Measurements from ENCODE around the gene LTB. TPM values are rescaled to one million over a fixed set of nuclear protein-coding genes. Genes with fewer than 3 reads are reported as not detected.

LTB gene
- total and polyA plus RNA-seq, 9 of the 15 experiments (the other 6 are each of a cell fraction or from before 2014, with no cell fraction given): 0.07 to 0.51 TPM; not detected in 7

DNA sequence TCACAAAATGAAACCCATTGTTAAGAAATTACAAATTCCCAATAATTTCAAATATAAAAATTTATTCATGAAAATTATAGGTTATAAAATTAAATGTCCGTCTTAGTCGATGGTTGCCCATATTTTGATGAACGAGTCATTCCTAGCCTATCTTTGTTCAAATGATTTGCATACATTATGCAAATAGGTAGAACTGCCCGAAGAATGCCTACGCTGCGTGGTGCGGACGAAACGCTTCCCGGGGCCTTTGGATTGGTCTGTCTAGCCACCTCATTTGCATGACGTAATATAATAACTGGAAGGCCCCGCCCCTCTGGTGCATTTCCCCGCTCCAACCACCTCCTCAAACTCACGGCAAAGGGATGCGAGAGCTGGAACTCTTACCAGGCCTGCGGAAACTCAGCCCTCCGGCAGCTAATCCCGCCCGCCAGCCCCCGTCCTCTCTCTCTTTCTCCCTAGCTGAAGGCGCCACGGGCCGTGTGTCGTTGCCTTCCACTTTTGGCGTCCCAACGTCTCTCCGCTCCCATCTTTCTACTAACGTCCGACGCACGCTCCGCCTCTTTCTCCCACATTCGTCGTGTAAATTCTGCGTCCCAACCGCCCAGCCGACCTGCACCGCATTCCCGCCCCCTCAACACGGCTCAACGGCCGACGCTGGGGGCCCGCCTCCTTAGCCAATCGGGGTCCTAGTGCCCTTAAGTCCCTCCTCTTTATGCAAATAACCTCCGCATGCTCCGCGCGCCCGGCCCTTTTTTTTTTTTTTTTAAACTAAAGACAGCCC, 37.8 kb upstream of the LTB start (continued):
- TF ChIP-seq, protein P1, sequence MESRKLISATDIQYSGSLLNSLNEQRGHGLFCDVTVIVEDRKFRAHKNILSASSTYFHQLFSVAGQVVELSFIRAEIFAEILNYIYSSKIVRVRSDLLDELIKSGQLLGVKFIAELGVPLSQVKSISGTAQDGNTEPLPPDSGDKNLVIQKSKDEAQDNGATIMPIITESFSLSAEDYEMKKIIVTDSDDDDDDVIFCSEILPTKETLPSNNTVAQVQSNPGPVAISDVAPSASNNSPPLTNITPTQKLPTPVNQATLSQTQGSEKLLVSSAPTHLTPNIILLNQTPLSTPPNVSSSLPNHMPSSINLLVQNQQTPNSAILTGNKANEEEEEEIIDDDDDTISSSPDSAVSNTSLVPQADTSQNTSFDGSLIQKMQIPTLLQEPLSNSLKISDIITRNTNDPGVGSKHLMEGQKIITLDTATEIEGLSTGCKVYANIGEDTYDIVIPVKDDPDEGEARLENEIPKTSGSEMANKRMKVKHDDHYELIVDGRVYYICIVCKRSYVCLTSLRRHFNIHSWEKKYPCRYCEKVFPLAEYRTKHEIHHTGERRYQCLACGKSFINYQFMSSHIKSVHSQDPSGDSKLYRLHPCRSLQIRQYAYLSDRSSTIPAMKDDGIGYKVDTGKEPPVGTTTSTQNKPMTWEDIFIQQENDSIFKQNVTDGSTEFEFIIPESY (CRISPR knock-in tag; IDR thresholded peaks at IDR 0.05): no peak; the same call in 1 of the 2 replicates
- TF ChIP-seq, protein P2, sequence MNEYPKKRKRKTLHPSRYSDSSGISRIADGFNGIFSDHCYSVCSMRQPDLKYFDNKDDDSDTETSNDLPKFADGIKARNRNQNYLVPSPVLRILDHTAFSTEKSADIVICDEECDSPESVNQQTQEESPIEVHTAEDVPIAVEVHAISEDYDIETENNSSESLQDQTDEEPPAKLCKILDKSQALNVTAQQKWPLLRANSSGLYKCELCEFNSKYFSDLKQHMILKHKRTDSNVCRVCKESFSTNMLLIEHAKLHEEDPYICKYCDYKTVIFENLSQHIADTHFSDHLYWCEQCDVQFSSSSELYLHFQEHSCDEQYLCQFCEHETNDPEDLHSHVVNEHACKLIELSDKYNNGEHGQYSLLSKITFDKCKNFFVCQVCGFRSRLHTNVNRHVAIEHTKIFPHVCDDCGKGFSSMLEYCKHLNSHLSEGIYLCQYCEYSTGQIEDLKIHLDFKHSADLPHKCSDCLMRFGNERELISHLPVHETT (CRISPR knock-in tag; conservative IDR thresholded peaks at IDR 0.05 in 1 of 2, IDR thresholded peaks at IDR 0.05 in 1 of 2): no peak
- TF ChIP-seq ETV5 (CRISPR knock-in tag; IDR thresholded peaks at IDR 0.05; ENCODE audit: low read depth) (peak; percentile 51; the same call in 1 of the 2 replicates), TCFL5 (CRISPR knock-in tag; conservative IDR thresholded peaks at IDR 0.05) (no peak), FUS (optimal IDR thresholded peaks at IDR 0.05; ENCODE audit: low read depth, low read length) (no peak), SREBF1 (IDR thresholded peaks at IDR 0.05; ENCODE audit: borderline replicate concordance, low read depth, low read length) (peak; percentile 25; the same call in 1 of the 2 replicates), EWSR1 (IDR thresholded peaks at IDR 0.05; ENCODE audit: borderline replicate concordance, low read depth, partially characterized antibody) (no peak), DNMT1 (IDR thresholded peaks at IDR 0.05) (no peak), ZNF224 (CRISPR knock-in tag; IDR thresholded peaks at IDR 0.05) (no peak), ZNF384 (IDR thresholded peaks at IDR 0.05; ENCODE audit: low read depth, low read length) (peak; percentile 100), CEBPG (CRISPR knock-in tag; IDR thresholded peaks at IDR 0.05) (peak; percentile 69), CEBPG (tag; conservative IDR thresholded peaks at IDR 0.05 in 1 of 2, IDR thresholded peaks at IDR 0.05 in 1 of 2) (peak; percentile 95 to 98), LCOR (CRISPR knock-in tag; IDR thresholded peaks at IDR 0.05) (peak; percentile 79; the same call in 1 of the 2 replicates), TARDBP (IDR thresholded peaks at IDR 0.05) (peak; percentile 79; the same call in 1 of the 2 replicates), ZBTB1 (CRISPR knock-in tag; IDR thresholded peaks at IDR 0.05; ENCODE audit: borderline replicate concordance, low read depth) (no peak)
- TF ChIP-seq, protein P3, sequence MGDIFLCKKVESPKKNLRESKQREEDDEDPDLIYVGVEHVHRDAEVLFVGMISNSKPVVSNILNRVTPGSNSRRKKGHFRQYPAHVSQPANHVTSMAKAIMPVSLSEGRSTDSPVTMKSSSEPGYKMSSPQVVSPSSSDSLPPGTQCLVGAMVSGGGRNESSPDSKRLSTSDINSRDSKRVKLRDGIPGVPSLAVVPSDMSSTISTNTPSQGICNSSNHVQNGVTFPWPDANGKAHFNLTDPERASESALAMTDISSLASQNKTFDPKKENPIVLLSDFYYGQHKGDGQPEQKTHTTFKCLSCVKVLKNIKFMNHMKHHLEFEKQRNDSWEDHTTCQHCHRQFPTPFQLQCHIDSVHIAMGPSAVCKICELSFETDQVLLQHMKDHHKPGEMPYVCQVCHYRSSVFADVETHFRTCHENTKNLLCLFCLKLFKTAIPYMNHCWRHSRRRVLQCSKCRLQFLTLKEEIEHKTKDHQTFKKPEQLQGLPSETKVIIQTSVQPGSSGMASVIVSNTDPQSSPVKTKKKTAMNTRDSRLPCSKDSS (IDR thresholded peaks at IDR 0.05; ENCODE audit: low read depth, partially characterized antibody): no peak

Measured in K562 (cell line).